GM10266 (cell line): ENCODE data around the gene SHLD3.

Source experiments
- DNase-seq: peaks from one replicate; pipeline ENCODE4 v3.0.0; 2012; ENCODE audit errors: extremely low spot score
- TF ChIP-seq, protein P1 (sequence below): IDR thresholded peaks from 2 replicates; pipeline ENCODE4 v1.5.1; 2012; ENCODE audit warnings: mild to moderate bottlenecking, low read depth; ENCODE audit not compliant: control insufficient read depth, insufficient read depth; ENCODE audit errors: missing control alignments

SHLD3 gene

DNA sequence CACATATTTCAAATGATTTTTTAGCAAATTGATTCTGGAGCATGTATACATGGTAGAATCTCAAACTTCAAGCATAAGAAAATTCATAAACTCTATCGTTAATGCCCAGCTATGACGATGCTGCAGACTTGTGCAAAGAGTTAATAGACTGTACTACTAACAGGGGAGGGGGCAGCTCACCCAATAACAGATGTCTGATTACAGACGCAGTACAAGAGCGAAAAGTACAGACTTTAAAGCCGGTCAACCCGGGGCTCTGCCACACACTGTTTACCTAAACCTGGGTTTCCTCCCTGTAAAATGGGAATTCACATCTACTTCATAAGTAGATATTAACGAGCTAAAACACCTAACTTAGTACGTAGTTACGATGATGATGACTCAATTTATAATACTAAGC is 1.3 kb upstream of the SHLD3 start:
- no peak for DNase-seq
- TF ChIP-seq, protein P1, sequence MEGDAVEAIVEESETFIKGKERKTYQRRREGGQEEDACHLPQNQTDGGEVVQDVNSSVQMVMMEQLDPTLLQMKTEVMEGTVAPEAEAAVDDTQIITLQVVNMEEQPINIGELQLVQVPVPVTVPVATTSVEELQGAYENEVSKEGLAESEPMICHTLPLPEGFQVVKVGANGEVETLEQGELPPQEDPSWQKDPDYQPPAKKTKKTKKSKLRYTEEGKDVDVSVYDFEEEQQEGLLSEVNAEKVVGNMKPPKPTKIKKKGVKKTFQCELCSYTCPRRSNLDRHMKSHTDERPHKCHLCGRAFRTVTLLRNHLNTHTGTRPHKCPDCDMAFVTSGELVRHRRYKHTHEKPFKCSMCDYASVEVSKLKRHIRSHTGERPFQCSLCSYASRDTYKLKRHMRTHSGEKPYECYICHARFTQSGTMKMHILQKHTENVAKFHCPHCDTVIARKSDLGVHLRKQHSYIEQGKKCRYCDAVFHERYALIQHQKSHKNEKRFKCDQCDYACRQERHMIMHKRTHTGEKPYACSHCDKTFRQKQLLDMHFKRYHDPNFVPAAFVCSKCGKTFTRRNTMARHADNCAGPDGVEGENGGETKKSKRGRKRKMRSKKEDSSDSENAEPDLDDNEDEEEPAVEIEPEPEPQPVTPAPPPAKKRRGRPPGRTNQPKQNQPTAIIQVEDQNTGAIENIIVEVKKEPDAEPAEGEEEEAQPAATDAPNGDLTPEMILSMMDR = no peak

DNA sequence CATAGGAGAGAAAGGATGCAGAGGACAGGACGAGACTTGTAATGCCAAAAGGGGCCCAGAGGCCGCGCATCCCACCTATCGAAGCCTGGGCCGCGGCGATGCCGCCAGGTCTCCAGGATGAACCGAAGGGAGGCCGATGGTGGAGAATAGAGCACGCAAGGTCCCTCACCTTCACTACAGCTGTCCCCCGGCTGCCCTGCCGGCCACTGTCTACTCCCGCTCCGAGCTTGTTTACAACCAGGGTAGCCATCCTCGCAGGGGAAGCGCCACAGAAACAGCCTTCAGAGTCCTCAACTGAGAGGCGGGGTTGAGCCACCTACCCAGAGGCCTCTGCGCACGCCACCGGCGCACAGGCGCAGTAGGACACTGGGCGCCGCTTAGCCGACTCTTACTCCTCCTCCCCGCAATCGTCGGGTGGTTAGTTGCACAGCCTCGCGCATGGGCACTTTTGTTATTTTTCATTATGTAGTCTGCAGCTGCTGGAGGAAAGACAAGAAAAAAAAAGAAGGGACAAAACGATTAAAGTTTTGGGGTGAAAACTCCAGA is 729 bp upstream of the SHLD3 start, which contains the start of gene TRIM23:
TRIM23 (minus strand) TSS at position 309 of the 546 bp plus-strand sequence; CDS start at position 250, 59 bp downstream.
- TF ChIP-seq, protein P1 = no peak
- peak; percentile 77 for DNase-seq

DNA sequence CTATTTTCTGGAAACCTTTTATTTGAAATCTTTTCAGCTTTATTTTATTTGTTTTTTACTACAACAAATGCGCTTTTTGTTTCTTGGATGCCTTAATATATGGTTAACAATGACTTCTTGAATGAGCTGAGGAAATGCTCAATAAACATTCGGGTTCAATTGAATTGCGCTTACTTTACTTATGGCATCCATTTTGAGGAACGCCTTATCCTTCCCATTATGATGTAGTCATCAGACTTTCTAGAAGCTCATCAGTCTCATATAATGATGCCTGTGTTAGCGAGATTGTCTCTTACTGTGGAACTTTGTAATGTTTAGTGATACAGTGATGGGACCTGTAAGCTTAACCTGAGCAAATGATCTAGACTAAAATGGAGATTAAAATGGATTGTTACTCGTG is 916 bp downstream of the SHLD3 start:
- no peak for DNase-seq
- TF ChIP-seq, protein P1 = no peak

DNA sequence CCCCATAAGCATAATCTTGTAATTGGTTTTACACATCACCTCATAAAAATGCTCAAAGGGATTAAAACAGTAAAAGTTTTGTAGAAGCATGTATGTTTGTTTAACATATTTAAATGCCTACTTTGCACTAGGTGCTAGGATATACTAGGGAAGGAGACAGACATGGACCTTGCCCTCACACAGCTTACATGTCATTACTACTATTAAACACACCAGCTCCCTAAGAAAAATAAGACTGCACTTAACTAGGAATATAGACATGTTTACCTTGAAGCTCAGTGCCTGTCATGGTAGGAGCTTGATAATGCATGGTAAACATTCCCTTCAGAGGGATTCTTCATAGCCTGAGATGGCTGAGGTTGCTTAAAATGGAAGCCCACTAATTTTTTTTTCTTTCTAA is 6.2 kb downstream of the SHLD3 start:
- DNase-seq = no peak
- TF ChIP-seq, protein P1 = no peak

DNA sequence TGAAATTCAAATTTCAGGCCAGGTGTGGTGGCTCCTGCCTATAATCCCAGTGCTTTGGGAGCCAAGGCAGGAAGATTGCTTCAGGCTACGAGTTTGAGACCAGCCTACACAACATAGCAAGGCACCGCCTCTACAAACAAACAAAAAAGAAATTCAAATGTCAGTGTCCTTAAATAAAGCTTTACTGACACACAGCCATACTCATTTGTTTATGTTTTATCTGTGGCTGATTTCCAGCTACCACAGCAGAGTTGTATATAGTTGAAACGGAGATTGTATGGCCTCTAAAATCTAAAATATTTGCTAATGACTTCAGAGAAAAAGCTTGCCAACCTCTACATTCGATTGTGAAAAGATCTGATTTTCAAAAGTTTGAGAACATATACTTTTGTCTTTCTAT is 15.4 kb downstream of the SHLD3 start:
- no peak for DNase-seq
- TF ChIP-seq, protein P1 = no peak

GRCh38 chr5:65646938-65647337 is 22.1 kb downstream of the SHLD3 start:
- DNase-seq = no peak
- TF ChIP-seq, protein P1 = no peak

DNA sequence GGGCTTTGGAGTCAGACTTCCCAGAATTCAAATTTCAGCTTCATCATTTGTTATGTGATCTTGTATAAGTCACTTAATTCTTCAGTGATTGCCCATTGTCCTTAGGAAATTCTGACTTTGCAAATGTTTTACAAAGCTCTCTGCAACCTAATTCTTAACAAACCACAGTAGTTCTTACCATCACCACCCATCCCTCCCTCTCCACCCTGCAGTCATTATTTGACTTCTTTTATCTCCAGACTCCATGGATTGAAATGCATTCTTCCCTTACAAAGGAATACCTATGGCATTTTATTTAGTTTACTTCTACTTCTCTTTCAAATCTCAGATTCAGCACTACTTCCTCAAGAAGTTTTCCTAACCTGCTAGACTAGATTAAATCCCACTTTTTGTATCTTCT is 23.1 kb downstream of the SHLD3 start:
- DNase-seq = no peak
- TF ChIP-seq, protein P1 = no peak
